Ramos (cell line): ENCODE results near the gene SLCO2B1.

Experiments used
- in situ Hi-C: fragments of 300-500 bp; cut with MboI; formaldehyde crosslinking; loops from one replicate; pipeline ENCODE4 v1.14.3; 2022; ENCODE audit warnings: low sequenced_read_pairs; ENCODE audit not compliant: unreplicated experiment

SLCO2B1 gene

GRCh38 chr11:75143420-75143731 lies 7.5 kb upstream of the SLCO2B1 start:
- in situ Hi-C loops, result loop anchor here (5.0 kb wide), 1 partner anchor 104 kb away; no protein-coding TSS in a partner anchor

- in situ Hi-C loops, result loop anchor here (5.0 kb wide), 2 partner anchors 58 to 103 kb away; no protein-coding TSS in a partner anchor
Observed at GRCh38 chr11:75144716-75145014, 6.2 kb upstream of the SLCO2B1 start.

GRCh38 chr11:75145196-75145971 lies 5.5 kb upstream of the SLCO2B1 start:
- in situ Hi-C loops, result loop anchor here (5.0 kb wide), 1 partner anchor 57 kb away; no protein-coding TSS in a partner anchor

DNA sequence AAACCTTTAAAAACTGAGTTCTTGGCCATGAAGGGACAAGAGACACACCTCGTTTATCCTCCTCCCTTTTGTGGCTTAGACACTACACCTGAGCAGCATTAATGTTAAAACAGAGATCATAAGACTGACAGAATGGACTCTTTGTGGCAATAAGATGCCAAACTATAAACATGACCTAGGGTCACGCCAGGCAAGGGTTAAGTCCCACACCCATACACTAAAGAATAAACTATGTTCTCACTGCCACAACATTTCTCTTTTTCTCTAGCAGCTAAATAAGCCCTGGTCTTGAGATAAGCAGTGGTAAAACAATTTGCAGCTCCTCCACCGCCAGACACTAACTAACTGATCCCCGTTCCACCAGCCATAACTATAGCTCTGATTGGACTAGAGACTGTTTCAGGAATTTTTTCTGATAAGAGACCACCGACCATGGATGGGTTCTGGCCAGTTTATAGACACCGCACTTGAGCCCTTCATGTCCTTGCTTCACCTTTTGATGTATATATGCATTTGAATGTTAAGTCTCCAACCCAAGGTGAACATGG lies 4.9 kb upstream of the SLCO2B1 start:
- in situ Hi-C loops, result loop anchor here (5.0 kb wide), 1 partner anchor 56 kb away; no protein-coding TSS in a partner anchor

DNA sequence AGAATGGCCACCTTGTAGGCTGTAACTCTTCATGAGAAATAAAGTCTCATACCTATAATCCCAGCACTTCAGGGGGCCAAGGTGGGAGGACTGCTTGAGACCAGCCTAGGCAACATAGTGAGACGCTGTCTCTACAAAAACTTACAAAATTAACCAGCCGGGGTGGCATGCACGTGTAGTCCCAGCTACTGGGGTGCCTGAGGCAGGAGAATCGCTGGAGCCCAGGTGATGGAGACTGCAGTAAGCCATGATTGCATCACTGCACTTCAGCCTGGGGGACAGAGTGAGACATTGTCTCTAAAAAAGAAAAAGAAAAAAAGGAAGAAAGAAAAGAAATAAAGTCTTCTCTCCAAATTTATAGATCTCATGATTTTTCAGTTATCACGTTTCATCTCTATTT lies 4.2 kb upstream of the SLCO2B1 start:
- in situ Hi-C loops, result loop anchor here (5.0 kb wide), 1 partner anchor 56 kb away; no protein-coding TSS in a partner anchor

- in situ Hi-C loops, result loop anchor here (5.0 kb wide), 1 partner anchor 55 kb away; no protein-coding TSS in a partner anchor
Observed at GRCh38 chr11:75147191-75147874, 3.6 kb upstream of the SLCO2B1 start.

DNA sequence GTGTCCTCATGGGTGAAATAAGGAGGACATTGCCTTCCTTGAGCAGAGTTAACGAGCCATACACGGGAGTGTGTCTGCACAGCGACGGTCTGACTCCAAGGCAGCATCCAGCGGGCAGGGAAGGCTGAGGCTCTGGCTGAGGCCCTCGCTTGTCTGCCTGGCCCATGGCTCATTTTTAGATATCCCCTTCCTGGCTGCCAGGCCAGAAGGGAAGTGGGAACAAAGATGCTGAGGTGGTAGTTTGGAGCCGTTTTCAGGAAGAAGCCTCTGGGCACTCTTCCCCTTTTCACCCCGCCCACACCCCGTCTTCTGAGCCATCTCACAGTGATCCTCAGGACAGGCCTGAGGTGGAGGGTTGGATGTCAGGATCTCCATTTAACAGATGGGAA lies 3.0 kb upstream of the SLCO2B1 start:
- in situ Hi-C loops, result loop anchor here (5.0 kb wide), 1 partner anchor 54 kb away; no protein-coding TSS in a partner anchor

GRCh38 chr11:75148436-75148983 lies 2.4 kb upstream of the SLCO2B1 start:
- in situ Hi-C loops, result loop anchor here (5.0 kb wide), 1 partner anchor 54 kb away; no protein-coding TSS in a partner anchor

DNA sequence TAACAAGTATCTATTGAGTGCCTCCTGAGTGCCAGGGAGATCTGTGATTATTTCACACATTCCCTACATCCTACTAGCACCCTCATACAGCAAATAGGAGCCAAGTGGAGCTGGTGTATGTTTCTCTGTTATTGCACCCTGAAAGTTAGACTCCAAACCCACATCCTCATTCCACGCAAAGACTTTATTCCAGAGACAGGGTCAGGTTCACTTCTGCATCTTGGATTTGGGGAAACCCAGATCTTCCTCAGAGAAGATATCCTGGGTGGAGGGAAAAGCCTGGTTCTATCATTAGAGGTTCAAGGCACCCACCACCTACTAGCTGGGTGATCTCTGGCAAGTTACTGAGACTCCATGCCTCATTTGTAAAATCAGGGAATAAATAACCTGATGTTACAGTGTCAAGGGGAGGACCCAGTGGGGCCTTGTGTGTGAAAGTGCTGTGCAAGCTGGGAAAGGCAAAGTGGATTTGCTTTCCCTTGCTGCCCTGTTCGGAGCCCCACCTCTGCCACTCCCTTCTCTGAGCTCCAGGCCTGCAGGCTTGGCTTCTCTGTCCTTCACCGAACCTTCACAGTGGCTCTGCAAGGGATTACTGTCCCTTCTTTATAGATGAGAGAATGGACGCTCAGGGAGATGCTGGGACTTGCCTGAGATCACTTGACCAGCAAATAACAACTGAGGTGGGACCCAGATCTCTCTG lies 991 bp upstream of the SLCO2B1 start:
- in situ Hi-C loops, result loop anchor here (5.0 kb wide), 1 partner anchor 52 kb away; no protein-coding TSS in a partner anchor

DNA sequence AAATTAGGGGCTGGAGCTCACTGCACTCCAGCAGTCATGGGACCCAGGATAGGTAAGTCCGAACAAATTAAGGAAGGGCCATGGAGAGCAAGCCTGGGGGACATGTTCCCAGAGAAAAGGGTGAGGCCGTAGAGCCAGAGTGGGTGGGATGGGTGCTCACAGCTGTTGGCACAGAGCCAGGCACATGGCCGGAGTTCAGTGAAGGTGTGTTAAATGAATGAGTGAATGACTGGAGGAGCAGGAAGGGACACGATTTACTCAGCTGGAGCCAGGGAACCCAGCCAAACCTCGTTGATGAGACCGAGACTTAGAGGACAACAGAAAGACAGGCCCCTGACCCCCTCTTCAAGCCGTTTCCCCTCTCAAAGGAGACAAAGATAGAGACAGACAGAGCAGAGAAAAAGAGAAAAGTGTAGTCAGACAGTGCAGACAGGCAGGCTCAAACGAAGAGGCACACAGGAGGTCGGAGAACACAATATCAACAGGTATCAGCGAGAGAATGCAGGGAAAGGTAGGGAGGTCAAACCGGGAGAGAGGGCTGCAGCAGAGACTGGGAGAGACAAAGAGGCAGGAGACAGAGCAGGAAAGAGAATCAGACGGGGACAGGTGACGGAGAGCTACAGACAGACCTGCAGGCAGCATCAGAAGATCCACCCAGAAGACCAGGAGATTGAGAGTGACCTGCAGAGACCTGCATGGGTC lies 590 bp downstream of the SLCO2B1 start:
- in situ Hi-C loops, result no loop called here

DNA sequence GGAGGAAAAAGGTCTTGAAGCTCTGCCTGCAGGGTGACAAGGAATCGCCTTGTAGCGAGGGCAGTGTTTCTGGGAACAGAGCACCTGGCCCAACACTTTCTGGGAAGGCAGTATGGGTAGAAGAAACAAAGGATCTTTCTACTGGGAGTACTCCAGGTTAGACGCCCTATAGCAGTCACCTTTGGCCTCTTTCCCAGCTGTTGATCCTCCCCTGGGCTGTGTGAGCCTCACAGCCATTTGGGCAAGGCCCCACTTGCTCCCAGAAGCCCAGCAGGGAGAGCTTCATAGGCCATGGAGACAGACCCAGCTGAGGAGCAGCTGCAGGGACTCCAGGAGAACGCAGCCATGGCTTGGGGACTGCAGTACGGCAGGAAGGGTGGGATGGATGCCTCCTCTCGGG lies 1.2 kb downstream of the SLCO2B1 start:
- in situ Hi-C loops, result no loop called here

GRCh38 chr11:75152651-75153427 lies 1.9 kb downstream of the SLCO2B1 start:
- in situ Hi-C loops, result no loop called here

DNA sequence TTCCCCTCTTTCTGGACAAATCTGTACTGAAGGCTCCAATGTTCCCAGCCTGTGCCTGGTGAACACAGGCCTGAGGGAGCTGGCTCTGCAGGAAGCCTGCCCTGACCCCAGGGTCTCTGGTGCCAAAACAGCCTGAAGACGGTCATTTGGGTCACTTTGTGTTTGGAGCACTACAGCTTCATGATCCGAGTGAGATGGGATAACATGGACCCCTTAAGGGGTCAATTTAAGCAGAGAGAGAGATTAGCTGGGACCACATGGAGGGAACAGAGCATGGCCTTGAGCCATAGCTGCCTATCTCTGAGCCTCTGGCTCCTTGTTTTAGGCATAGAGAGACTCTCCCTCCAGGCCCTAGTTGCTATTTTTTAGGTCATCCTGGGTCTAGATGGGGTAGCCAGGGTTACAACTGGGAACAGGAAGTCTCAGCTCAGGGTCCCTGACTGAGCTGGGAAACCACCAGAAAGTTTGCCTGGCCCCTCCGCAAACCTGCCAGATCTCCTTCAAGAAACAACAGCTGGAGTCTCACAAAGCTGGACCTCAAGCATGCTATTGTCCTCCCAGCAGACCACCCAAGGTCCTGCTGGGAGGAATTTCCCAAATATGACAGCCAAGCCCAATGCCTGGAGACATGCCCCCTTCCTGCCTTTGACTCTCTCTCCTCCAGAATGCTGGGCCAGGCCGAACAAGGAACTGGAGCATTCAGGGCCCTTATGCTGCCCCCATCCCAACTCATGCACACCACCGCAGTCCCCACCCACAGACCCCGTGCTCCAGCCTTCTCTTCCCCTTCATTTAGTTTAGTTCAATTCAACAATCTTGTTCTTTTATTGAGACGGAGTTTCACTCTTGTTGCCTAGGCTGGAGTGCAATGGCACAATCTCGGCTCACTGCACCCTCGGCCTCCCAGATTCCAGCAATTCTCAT lies 4.0 kb downstream of the SLCO2B1 start:
- in situ Hi-C loops, result no loop called here

GRCh38 chr11:75155570-75156422 lies 4.9 kb downstream of the SLCO2B1 start:
- in situ Hi-C loops, result no loop called here

- in situ Hi-C loops, result no loop called here
Observed at GRCh38 chr11:75158241-75158640, 7.3 kb downstream of the SLCO2B1 start.

GRCh38 chr11:75158696-75159150 lies 7.8 kb downstream of the SLCO2B1 start:
- in situ Hi-C loops, result no loop called here
